ENCODE results near the gene TRMT13. TPM values are rescaled to one million over a fixed set of nuclear protein-coding genes. Genes with fewer than 3 reads are reported as not detected.
A peak's percentile ranks its signal among the peaks of the same experiment; 100 is the strongest.

Gene TRMT13
- total RNA-seq, 1 experiment from 2014 or later: 12.7 TPM

DNA sequence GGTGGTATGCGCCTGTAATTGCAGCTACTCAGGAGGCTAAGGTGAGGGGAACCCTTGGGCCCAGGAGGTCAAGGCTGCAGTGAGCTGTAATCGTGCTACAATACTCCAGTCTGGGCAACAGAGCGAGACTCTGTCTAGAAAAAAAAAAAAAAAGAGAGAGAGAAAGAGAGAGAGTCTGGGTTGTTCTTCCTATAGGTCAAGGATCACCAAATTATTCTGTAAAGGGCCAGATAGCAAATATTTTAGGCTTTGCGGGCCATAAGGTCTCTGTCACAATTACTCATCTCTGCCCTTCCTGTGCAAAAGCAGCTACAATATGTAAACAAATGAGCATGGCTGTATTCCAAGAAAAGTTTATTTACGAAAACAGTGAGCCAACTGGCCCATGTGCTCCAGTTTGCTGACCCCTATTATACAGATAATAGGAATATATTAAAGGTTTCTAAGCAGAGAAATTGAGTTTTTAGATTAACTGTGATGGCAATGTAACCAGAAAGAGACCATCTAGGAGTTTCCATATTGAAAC is 2.3 kb upstream of the TRMT13 start (continued):
- TF ChIP-seq, protein P1, sequence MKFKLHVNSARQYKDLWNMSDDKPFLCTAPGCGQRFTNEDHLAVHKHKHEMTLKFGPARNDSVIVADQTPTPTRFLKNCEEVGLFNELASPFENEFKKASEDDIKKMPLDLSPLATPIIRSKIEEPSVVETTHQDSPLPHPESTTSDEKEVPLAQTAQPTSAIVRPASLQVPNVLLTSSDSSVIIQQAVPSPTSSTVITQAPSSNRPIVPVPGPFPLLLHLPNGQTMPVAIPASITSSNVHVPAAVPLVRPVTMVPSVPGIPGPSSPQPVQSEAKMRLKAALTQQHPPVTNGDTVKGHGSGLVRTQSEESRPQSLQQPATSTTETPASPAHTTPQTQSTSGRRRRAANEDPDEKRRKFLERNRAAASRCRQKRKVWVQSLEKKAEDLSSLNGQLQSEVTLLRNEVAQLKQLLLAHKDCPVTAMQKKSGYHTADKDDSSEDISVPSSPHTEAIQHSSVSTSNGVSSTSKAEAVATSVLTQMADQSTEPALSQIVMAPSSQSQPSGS (CRISPR knock-in tag; IDR thresholded peaks at IDR 0.05; ENCODE audit: borderline replicate concordance, low read depth): no peak
- TF ChIP-seq, protein P2, sequence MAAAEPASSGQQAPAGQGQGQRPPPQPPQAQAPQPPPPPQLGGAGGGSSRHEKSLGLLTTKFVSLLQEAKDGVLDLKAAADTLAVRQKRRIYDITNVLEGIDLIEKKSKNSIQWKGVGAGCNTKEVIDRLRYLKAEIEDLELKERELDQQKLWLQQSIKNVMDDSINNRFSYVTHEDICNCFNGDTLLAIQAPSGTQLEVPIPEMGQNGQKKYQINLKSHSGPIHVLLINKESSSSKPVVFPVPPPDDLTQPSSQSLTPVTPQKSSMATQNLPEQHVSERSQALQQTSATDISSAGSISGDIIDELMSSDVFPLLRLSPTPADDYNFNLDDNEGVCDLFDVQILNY (CRISPR knock-in tag; IDR thresholded peaks at IDR 0.05): no peak
- TF ChIP-seq RORB (CRISPR knock-in tag; IDR thresholded peaks at IDR 0.05): no peak
- no peak for TF ChIP-seq ZNF232 (CRISPR knock-in tag; IDR thresholded peaks at IDR 0.05)
- TF ChIP-seq, protein P3, sequence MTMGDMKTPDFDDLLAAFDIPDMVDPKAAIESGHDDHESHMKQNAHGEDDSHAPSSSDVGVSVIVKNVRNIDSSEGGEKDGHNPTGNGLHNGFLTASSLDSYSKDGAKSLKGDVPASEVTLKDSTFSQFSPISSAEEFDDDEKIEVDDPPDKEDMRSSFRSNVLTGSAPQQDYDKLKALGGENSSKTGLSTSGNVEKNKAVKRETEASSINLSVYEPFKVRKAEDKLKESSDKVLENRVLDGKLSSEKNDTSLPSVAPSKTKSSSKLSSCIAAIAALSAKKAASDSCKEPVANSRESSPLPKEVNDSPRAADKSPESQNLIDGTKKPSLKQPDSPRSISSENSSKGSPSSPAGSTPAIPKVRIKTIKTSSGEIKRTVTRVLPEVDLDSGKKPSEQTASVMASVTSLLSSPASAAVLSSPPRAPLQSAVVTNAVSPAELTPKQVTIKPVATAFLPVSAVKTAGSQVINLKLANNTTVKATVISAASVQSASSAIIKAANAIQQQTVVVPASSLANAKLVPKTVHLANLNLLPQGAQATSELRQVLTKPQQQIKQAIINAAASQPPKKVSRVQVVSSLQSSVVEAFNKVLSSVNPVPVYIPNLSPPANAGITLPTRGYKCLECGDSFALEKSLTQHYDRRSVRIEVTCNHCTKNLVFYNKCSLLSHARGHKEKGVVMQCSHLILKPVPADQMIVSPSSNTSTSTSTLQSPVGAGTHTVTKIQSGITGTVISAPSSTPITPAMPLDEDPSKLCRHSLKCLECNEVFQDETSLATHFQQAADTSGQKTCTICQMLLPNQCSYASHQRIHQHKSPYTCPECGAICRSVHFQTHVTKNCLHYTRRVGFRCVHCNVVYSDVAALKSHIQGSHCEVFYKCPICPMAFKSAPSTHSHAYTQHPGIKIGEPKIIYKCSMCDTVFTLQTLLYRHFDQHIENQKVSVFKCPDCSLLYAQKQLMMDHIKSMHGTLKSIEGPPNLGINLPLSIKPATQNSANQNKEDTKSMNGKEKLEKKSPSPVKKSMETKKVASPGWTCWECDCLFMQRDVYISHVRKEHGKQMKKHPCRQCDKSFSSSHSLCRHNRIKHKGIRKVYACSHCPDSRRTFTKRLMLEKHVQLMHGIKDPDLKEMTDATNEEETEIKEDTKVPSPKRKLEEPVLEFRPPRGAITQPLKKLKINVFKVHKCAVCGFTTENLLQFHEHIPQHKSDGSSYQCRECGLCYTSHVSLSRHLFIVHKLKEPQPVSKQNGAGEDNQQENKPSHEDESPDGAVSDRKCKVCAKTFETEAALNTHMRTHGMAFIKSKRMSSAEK (CRISPR knock-in tag; IDR thresholded peaks at IDR 0.05; ENCODE audit: borderline replicate concordance): no peak
- no peak for TF ChIP-seq TP53 (CRISPR knock-in tag; IDR thresholded peaks at IDR 0.05)
- TF ChIP-seq SP1 (CRISPR knock-in tag; conservative IDR thresholded peaks at IDR 0.05): no peak

DNA sequence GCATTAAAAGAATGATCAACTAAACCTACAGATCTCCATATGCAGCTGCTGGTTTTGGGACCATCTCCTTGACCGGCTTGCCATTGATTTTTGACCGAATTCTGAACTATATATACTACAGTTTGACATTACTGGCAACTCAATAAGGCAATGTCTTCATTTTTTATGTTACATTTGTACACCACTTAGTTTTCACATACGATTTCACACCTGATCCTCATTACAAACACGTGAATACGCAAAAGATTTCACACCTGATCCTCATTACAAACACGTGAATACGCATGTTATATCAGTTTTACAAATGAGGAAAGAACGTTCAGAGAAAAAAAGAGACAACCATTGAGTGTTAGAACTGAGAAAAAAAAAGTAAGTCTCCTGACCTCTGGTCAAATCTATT is 1.3 kb upstream of the TRMT13 start:
- Mint-ChIP-seq H3K4me3 (peak overlapping the region; percentile 99), H3K9me3 (no peaks in the 10 kb centered on the region), H3K27ac (peak overlapping the region; percentile 84), H3K4me1 (peaks cover 7% of the 10 kb centered on the region), H3K36me3 (no peaks in the 10 kb centered on the region), H3K27me3 (ENCODE audit: low read depth) (no peaks in the 10 kb centered on the region)
- DNase-seq (ENCODE audit: low spot score) (no peak), ATAC-seq (no peak)
- CTCF ChIA-PET: no interaction called here
- TF ChIP-seq, protein P4, sequence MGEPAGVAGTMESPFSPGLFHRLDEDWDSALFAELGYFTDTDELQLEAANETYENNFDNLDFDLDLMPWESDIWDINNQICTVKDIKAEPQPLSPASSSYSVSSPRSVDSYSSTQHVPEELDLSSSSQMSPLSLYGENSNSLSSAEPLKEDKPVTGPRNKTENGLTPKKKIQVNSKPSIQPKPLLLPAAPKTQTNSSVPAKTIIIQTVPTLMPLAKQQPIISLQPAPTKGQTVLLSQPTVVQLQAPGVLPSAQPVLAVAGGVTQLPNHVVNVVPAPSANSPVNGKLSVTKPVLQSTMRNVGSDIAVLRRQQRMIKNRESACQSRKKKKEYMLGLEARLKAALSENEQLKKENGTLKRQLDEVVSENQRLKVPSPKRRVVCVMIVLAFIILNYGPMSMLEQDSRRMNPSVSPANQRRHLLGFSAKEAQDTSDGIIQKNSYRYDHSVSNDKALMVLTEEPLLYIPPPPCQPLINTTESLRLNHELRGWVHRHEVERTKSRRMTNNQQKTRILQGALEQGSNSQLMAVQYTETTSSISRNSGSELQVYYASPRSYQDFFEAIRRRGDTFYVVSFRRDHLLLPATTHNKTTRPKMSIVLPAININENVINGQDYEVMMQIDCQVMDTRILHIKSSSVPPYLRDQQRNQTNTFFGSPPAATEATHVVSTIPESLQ (CRISPR knock-in tag; IDR thresholded peaks at IDR 0.05): no peak
- TF ChIP-seq, protein P5, sequence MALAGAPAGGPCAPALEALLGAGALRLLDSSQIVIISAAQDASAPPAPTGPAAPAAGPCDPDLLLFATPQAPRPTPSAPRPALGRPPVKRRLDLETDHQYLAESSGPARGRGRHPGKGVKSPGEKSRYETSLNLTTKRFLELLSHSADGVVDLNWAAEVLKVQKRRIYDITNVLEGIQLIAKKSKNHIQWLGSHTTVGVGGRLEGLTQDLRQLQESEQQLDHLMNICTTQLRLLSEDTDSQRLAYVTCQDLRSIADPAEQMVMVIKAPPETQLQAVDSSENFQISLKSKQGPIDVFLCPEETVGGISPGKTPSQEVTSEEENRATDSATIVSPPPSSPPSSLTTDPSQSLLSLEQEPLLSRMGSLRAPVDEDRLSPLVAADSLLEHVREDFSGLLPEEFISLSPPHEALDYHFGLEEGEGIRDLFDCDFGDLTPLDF (CRISPR knock-in tag; IDR thresholded peaks at IDR 0.05): no peak
- TF ChIP-seq NFATC4 (CRISPR knock-in tag; IDR thresholded peaks at IDR 0.05) (no peak), TCF7 (CRISPR knock-in tag; IDR thresholded peaks at IDR 0.05; ENCODE audit: low read depth) (no peak), RORB (CRISPR knock-in tag; IDR thresholded peaks at IDR 0.05) (no peak)
- TF ChIP-seq, protein P6, sequence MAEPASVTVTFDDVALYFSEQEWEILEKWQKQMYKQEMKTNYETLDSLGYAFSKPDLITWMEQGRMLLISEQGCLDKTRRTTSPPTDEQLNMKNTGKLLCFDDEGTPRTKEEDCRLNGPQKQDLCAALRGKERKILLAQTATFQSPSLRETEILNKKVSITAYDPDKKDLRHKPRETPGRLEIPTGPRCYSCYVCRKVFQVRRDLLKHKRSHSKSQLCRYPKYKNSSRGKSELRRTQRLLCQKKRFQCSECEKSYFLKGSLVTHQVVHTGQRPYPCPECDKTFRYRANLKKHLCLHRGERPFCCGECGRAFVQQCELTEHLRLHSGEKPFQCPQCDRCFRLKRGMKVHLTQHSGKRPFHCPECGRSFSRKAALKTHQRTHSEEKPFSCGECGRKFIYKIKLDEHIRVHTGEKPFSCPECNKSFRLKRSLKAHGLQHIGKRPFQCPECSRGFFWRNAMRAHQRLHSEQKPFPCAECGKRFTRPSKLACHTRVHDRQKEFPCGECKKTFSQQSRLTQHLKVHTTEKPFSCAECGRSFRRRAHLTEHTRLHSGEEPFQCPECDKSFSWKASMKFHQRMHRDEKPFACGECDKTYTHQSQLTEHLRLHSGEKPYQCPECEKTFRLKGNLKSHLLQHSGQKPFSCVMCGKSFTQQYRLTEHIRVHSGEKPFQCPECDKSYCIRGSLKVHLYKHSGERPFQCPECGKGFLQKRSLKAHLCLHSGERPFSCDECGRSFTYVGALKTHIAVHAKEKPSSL (CRISPR knock-in tag; conservative IDR thresholded peaks at IDR 0.05): no peak
- TF ChIP-seq, protein P7, sequence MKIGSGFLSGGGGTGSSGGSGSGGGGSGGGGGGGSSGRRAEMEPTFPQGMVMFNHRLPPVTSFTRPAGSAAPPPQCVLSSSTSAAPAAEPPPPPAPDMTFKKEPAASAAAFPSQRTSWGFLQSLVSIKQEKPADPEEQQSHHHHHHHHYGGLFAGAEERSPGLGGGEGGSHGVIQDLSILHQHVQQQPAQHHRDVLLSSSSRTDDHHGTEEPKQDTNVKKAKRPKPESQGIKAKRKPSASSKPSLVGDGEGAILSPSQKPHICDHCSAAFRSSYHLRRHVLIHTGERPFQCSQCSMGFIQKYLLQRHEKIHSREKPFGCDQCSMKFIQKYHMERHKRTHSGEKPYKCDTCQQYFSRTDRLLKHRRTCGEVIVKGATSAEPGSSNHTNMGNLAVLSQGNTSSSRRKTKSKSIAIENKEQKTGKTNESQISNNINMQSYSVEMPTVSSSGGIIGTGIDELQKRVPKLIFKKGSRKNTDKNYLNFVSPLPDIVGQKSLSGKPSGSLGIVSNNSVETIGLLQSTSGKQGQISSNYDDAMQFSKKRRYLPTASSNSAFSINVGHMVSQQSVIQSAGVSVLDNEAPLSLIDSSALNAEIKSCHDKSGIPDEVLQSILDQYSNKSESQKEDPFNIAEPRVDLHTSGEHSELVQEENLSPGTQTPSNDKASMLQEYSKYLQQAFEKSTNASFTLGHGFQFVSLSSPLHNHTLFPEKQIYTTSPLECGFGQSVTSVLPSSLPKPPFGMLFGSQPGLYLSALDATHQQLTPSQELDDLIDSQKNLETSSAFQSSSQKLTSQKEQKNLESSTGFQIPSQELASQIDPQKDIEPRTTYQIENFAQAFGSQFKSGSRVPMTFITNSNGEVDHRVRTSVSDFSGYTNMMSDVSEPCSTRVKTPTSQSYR (CRISPR knock-in tag; IDR thresholded peaks at IDR 0.05): no peak
- POLR2A ChIA-PET: interaction anchor here (1.0 kb wide), 1 partner anchor 332 kb away, joined by 3 read pairs; no protein-coding TSS in a partner anchor

All from WTC11 (cell line).